Stomach (tissue), 4 donors: Measurements from ENCODE around the gene GIMAP8.

Source experiments
- CTCF ChIP-seq, 7 experiments: fragments of 450-650 bp in 4 of 7; fragments of 200-600 bp in 3 of 7; sonication (generic) in 3 of 7; IDR thresholded peaks; one replicate each; pipeline ENCODE4 v1.5.1; 2016 to 2019; ENCODE audit warnings: antibody characterized with exemption in 7 of 7, control low read depth in 2 of 7, mild to moderate bottlenecking in 1 of 7
- EP300 ChIP-seq: sonication (generic); formaldehyde crosslinking; IDR thresholded peaks from one replicate; pipeline ENCODE4 v1.6.1; 2017; ENCODE audit warnings: antibody characterized with exemption
- POLR2A ChIP-seq, 4 donors: fragments of 450-650 bp; IDR thresholded peaks; one replicate each; pipeline ENCODE4 v1.6.1; 2016; ENCODE audit warnings: antibody characterized with exemption in 4 of 4, control low read depth in 2 of 4, mild to moderate bottlenecking in 1 of 4, moderate library complexity in 1 of 4
- POLR2AphosphoS5 ChIP-seq, 3 donors: sonication (generic); formaldehyde crosslinking; IDR thresholded peaks; one replicate each; pipeline ENCODE4 v1.6.1; 2016; ENCODE audit warnings: antibody characterized with exemption in 3 of 3

GRCh38 chr7:150420242-150420641 is 30.2 kb upstream of the GIMAP8 start:
- TF ChIP-seq CTCF (IDR thresholded peaks at IDR 0.05) (no peak), POLR2AphosphoS5 (IDR thresholded peaks at IDR 0.05) (no peak), EP300 (no peak), POLR2A (IDR thresholded peaks at IDR 0.05) (no peak)
